Right ventricle myocardium superior (tissue), 1 donor: ENCODE results near the gene MYO5B. TPM values are rescaled to one million over a fixed set of nuclear protein-coding genes. Genes with fewer than 3 reads are reported as not detected.
"Not testable (repeated sequence)": the region's sequence is repeated elsewhere in the genome, so short reads cannot be mapped to it uniquely, and the experiment has no call there.

Source experiments
- ATAC-seq: fragments of 200-7000 bp; cut with Tn5 transposase; one replicate; pipeline ENCODE4 v1.9.1; 2020; ENCODE audit warnings: mild to moderate bottlenecking; ENCODE audit not compliant: poor library complexity
- DNase-seq: peaks from one replicate; pipeline ENCODE4 v3.0.0-alpha.2; 2020
- intact Hi-C: fragments of 100-400 bp; cut with DNase I; formaldehyde crosslinking; loops from one replicate; pipeline ENCODE4 v1.11.2; 2022
- total RNA-seq: library from RNA; stranded (reverse); fragmentation: NEBNext Ultra II Directional; extraction: Animal tissue kit (Norgen Biotek cat#: 25700); gene quantifications from one replicate; pipeline ENCODE4 v1.2.1, GENCODE V29; 2021
- donor health status: DM: no; HTN: yes; CAD: no; lungs with severe emphysema.

Gene MYO5B
- total RNA-seq, 1 donor from 2014 or later: 0.38 TPM

DNA sequence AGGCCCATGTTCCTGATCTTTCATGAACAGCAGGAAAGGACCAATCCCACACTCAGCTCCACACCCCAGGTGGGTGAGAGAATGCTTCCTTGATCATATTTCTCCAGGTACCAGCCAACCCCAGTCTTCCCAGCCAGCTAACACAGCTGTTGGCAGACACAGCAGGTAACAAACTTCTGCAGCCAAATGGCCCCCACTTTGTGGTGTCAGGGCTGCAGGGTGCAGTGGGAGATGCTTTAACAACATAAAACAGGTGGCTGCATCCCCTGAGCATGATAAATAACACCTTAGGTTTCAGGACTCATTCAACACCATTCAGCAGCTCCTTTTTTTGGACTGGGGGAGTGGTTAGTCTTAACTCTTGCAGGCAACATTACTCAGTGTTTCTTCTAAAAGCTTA lies 304.9 kb downstream of the MYO5B start:
- intact Hi-C loops: no loop called here
- ATAC-seq: no peak
- DNase-seq: no peak

- DNase-seq, ATAC-seq, intact Hi-C loops: not testable (repeated sequence)
Observed at GRCh38 chr18:49889552-49889951, 305.4 kb downstream of the MYO5B start.

GRCh38 chr18:49886891-49887764 lies 307.8 kb downstream of the MYO5B start:
- ATAC-seq: no peak
- no peak for DNase-seq
- intact Hi-C loops: no loop called here

GRCh38 chr18:49884959-49885358 lies 310.0 kb downstream of the MYO5B start:
- intact Hi-C loops: no loop called here
- ATAC-seq: no peak

GRCh38 chr18:49884465-49884864 lies 310.5 kb downstream of the MYO5B start:
- DNase-seq (no peak), ATAC-seq (no peak)
- intact Hi-C loops: no loop called here

More at GRCh38 chr18:49884959-49885358, 310.0 kb downstream of the MYO5B start:
- DNase-seq: no peak

GRCh38 chr18:49880661-49881060 lies 314.3 kb downstream of the MYO5B start:
- no peak for DNase-seq
- intact Hi-C loops: no loop called here
- ATAC-seq: no peak

DNA sequence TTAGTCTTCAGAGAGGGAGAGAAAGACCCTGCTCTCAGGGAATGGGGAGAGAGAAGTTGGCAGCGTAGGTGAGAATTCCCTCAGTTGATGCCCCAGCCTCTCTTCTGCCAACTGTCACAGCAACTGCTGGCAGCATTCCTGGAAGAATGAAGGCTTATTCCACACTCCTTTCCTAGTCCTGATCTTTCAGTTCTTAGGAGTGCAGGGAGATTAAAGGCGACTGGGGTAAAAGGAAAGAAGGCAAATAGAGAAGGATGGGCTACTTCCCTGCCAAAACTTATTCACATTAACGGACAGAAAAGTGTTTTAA lies 315.7 kb downstream of the MYO5B start:
- DNase-seq (no peak), ATAC-seq (no peak)
- intact Hi-C loops: no loop called here

DNA sequence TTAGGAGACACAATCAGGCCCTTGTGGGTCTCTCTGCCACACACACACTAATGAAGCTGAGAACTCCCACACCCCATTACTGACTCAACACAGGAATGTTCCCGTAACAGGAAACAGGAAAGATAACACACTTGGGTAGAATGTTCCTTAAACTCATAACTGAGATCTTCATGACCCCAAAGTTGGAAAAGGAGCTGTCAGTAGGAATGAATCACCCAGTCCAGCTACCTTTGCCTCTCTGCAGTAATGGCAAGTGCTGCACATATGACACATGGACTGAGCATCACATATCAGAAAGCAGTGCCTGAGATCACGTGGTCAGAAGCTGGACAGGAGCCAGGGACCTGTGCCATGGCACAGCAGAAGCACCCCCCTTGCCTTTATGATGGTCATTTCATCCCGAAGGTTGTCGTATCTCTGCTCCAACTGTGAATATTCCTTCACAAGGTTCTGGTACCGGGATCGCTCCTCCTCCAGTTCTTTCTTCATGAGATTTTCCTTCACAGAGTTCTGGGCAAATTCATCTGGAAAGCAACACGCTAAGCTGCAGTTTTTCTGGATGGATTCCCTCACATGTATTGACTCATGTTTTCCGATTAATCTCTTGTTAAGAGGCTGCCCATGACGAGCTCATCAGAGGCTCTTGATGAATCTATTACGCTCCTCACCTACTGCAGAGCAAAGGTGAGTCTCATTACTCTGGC lies 316.2 kb downstream of the MYO5B start:
- ATAC-seq: no peak
- intact Hi-C loops: no loop called here
- no peak for DNase-seq

GRCh38 chr18:49878015-49878414 lies 316.9 kb downstream of the MYO5B start:
- ATAC-seq (no peak), DNase-seq (no peak)
- intact Hi-C loops: no loop called here

- intact Hi-C loops: no loop called here
- no peak for ATAC-seq
Observed at GRCh38 chr18:49876536-49876935, 318.4 kb downstream of the MYO5B start.

GRCh38 chr18:49875783-49876182 lies 319.2 kb downstream of the MYO5B start:
- ATAC-seq (no peak), DNase-seq (no peak)
- intact Hi-C loops: no loop called here

More at GRCh38 chr18:49876536-49876935, 318.4 kb downstream of the MYO5B start:
- DNase-seq: no peak

GRCh38 chr18:49875155-49875554 lies 319.8 kb downstream of the MYO5B start:
- intact Hi-C loops: no loop called here
- DNase-seq (no peak), ATAC-seq (no peak)

DNA sequence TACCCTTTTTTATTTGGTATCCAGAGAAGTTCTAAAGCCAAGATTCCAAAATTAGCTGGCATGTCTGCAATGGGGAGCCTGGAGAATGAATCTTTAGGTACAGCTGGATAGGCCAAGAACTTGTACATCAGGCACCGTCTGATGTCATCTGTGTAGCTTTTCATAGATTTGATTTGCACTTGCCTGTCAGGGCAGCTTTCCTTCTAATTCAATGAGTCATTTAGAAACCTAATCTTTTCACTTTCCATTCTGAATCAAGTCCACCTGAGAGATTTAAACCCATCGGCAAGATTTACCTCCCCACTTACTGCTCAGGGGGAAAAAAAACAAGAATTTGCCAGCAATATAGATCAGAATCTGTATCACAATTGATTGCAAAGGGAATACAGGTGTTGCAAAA lies 320.7 kb downstream of the MYO5B start:
- no peak for DNase-seq
- intact Hi-C loops: no loop called here
- no peak for ATAC-seq

DNA sequence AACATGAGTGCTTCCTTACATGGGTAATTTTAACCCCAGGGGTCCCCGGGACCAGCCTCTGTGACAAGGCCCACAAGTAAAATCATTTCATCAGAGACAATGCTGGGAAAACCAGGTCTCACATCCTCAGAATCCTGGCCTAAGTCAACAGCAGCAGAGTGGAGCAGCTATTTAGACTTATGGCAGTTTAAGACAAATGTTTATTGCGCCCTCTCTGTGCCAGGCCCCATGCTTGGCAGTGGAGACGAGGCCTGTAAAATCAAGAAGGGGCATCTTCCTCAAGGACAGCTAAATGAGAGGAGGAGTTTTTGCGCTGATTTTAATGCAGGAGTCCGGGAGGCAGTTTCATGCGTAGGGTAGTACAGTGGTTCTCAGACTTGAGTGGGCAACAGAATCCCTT lies 325.6 kb downstream of the MYO5B start:
- intact Hi-C loops: no loop called here
- DNase-seq: no peak
- ATAC-seq: no peak

DNA sequence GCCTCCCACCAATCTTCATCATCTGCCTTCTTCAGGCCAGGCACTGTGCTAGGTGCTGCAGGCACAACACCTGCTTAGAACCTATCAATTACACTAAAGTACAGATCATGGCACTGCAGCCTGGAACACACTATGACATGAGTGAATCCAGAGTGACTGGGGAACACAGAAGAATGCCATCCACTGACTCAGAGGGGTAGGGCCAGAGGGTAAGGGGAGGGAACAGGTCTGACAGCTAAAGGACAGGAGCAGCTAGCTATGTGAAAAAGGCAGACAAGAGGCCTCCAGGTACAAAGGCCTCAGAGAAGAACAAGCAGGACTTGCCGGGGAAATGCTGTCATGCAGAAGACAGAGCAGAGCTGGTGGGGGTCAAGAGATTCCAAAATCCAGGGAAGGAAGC lies 328.3 kb downstream of the MYO5B start:
- intact Hi-C loops: no loop called here
- no peak for DNase-seq

DNA sequence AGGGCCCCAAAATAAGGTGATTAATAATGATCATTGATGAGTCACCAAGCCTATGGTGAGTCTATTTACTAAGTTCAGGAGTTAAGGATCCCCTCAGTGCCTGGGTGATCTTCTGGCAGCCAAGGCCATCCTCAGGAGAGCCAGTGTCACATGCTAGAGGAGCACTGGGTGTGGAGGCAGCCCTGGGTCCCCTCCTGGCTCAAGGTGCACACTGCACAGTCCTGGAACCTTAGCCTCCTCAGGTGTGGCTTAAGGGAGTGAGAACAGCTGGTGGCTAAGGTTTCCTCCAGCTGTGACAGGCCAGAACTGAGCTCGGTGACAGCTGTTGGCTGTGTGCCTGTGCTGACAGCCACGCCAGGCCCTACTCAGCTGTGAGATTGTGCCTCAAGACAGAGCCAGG lies 329.5 kb downstream of the MYO5B start:
- DNase-seq (no peak), ATAC-seq (peak; percentile 87)
- intact Hi-C loops: no loop called here

More for the DNA sequence above, 328.3 kb downstream of the MYO5B start:
- ATAC-seq: no peak

DNA sequence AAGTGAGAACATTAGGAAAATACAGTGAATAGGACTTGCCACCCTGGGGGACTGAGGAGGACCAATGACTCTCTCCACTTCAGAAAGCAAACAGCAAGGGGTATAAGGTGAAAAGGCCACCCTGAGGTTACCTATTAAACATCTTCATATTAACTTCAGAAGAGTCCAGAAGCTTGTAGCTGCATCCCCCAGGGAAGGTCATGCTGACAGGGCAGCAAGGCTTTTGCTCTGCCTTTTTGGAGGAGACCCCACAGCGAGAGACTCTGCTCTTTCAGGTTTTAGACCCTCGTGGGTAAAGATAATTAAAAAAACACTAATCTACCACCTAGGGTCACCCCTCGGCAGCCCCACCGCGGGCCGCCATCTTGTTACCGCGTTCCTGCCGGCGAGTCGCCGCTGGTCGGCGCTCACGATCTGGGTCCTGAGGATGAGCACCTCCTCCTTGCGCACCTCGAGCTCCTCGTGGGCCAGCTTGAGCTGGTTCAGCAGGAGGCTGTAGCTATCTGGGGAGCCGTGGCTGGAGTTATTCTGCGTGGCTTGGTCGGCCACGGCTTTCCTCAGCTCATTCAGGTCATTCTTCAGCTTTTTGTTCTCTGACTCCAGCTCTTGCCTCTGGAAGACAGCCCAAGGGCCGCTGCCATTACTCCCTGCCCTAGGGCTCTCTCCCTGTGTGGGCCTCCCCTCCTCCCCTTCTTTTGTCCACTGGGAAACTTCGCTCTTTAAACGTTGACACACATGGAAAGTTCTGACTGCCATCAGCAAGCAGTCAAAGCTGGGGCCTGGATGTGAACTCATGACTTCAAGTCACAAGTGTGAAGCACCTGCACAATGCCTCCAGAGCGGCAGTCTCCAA lies 331.0 kb downstream of the MYO5B start:
- no peak for DNase-seq
- no peak for ATAC-seq
- intact Hi-C loops: no loop called here

DNA sequence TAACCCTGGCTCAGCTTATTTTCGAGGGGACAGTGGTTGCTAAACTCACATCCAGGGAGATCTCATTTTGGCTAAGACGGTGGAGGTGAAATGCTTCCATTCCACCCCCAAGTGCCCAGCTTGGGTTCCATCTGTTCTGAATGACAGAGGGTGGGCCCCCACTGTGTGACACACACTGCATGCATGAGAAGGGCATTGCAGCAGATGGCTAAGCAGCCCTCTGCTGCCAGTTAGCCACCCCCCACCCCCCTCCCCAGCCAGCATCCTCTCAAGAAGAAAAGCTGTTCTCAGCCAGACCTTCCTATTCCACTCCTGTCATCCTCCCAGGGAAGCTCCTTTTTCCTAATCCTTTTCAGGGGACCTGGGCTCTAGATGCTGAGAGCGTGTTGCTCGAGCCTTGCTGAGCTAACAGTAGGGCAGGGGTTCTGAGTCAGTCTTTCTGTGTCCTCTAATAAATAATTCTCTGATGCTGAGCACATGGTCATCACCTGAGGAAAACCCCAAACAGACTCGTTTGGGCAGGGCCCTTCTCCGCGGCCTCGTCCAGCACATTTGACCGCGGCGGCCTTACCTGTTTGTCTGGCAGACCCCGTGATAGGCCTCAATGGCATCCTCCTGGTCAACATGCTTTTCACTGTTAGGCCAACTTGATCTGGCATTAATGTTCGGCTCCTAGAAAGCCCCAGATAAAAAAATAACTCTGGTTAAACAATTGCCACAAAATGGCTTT lies 332.1 kb downstream of the MYO5B start:
- ATAC-seq (no peak), DNase-seq (no peak)
- intact Hi-C loops: no loop called here

DNA sequence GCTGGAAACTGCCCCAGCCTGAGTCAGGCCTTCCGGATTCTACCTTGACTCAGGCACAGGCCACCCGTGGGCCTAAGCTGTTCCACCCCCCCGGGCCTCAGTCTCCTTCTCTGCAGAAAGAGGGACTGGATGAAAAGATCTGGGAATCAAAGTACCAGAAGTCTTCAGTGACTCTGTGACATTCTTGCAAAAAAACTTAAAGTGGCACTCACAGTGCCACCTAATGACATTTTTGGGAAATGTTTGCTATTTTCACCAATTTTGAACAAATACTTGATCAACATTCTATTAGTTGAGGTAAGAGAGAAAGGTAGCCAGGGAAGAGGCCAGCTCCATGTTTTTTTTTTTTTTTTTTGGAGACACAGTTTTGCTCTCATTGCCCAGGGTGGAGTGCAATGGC lies 333.3 kb downstream of the MYO5B start:
- intact Hi-C loops: no loop called here
- no peak for ATAC-seq

More for the DNA sequence above, 333.3 kb downstream of the MYO5B start:
- no peak for DNase-seq
